GM19351 (cell line): ENCODE data around the gene UVRAG.
"Not testable (repeated sequence)": the region's sequence is repeated elsewhere in the genome, so short reads cannot be mapped to it uniquely, and the experiment has no call there.

Experiments used
- ATAC-seq: cut with Tn5 transposase; IDR thresholded peaks from one replicate; pipeline ENCODE4 v1.9.1; 2021; ENCODE audit warnings: mild to moderate bottlenecking, moderate library complexity; ENCODE audit not compliant: unreplicated experiment

Gene UVRAG

DNA sequence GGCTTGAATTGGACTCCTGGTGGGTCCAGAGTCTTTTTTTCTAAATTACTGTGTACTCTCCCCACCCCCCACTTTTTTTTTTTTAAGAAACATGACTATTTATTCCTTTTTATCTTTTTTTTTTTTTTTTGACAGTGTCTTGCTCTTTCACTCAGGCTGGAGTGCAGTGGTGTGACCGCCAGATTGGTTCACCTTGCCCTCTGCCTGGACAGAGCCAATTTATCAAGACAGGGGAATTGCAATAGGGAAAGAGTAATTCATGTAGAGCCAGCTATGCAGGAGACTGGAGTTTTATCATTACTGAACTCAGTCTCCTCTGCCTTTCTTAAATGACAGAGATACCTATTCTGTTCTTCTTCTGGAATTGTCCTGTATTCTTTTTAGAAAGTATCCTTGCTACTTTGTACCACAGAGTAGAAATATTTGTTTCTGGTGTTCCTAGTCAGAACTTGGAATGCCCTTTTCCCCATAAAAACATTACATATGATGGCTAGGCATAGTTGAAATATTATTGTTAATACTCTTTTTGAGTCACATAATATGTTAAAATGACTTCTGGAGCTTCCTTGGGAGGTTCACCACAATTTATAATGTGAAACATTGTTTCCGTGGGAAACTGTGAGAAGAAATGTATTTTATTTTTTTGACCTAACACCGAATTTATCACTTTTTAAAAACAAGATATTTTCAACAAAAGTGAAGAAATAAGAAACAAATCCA, 95.6 kb downstream of the UVRAG start:
- no peak for ATAC-seq

DNA sequence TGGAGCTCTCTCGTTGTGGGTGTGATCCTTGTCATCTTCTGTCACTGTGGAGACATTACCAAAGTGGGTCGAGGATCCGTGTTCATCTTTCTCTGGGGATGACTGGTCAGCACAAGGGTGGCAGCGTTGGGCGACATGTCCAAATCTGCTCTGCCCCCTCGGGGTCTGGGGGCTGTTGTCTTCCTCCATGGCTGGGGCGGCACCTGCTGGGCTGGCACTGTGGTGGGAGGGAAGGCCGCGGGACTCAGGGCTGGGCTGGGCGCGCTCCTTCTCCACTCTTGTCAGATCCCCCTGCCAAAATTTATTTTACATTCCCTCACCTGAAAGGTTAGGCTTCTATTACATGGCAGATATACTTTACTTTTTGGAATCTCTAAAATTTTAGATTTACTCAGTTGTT, 96.4 kb downstream of the UVRAG start:
- ATAC-seq: no peak

DNA sequence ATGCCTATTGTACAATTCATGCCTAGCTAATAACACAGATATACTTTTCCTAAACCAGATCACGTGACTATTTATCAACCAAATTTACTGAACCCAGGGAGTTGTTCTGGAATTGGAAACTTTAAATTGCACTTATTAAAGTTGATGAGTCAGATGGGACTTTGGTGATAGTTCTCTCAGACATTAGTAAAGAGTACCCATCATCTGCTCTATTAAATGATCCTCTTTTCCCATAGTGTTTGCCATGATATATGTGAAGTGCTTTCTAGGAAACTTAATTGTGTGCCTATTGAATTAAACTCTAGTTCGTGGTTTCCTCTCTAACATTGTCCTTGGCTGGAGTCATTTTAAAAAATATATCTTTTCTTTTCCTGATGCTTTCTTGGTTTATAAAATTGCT, 99.0 kb downstream of the UVRAG start:
- no peak for ATAC-seq

DNA sequence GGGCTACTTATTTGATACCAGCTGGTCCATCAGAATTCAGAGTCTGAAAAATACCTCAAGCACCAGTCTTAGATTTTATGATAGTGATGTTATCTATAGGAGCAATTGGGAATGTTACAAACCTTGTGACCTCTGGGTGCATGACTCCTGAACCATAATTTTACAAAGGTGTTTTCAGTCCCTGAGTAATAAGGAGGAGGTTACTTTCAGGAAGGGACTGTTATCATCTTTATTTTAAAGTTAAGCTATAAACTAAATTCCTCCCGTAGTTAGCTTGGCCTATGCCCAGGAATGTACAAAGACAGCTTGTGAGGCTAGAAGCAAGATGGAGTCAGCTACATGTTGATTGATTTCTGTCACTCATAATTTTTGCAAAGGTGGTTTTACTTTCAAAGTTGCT, 101.9 kb downstream of the UVRAG start:
- ATAC-seq: no peak

DNA sequence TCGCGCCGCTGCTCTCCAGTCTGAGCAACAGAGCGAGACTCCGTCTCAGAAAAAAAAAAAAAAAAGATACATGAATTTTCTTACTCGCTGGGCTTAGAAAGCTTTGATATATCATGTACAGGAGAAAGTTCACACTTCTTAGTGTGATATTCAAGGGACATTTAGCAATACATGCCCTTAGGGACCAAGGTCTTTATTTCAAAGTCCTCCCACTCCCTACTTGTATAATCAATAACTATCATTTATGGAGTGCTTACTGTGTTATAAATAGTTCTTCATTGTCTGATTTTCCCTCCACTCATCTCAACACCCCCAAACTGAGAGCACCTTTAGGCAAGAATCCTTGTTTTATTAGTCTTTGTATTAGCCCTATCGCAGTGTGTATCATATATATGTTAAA, 103.3 kb downstream of the UVRAG start:
- no peak for ATAC-seq

DNA sequence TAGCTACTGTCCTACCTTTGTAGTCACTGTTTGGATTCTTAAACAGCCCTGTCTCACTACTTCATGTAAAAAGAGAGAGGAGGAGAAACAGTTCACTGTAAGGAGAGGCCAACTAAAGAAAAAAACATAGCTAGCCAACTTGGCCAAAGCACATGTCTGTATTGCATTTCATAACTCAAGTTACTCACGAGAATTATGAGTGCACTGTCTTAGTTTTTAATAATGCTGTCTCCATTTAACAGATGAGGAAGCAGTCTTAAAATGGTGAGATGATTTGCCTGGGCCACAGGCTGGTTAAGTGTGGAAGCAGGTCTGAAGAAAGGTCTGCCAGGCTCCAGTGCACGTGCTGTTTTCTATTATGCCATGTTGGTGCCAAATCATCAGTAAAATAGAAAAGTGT, 104.5 kb downstream of the UVRAG start:
- ATAC-seq: no peak

DNA sequence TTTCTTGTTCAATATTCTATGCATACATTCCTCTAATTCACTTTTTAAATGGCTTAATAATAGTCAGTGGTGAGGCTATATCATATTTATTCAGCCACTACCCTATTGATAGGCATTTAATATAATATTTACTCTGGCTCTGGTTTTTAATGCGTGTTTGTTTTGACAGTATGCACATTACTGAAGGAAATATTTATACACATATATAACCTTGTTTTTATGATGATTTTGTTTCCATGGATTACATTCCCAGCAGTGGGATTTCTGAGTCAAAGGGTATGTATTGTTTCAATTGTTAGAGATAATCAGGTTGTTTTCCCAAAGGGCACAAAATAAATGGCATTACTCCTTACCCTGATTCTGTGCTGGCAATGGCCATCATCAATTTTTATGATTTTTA, 105.8 kb downstream of the UVRAG start:
- ATAC-seq: no peak

DNA sequence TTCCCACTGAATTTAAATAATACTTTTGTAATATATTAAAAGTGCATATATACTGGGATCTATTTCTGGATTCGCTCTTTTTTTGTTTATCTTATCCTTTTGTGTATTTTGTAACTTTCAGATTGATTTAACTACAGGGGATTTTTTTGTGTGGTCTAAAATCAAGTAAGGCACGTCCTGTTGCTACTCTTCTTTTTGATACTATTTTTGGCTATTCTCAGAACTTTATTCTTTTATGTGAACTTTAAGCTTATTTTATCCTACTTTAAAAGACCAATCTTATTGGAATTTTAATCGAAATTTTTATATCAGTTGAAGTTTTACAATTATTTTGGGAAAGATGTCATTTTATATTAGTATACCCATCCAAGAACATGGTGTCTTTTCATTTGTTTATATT, 106.8 kb downstream of the UVRAG start:
- ATAC-seq: no peak

DNA sequence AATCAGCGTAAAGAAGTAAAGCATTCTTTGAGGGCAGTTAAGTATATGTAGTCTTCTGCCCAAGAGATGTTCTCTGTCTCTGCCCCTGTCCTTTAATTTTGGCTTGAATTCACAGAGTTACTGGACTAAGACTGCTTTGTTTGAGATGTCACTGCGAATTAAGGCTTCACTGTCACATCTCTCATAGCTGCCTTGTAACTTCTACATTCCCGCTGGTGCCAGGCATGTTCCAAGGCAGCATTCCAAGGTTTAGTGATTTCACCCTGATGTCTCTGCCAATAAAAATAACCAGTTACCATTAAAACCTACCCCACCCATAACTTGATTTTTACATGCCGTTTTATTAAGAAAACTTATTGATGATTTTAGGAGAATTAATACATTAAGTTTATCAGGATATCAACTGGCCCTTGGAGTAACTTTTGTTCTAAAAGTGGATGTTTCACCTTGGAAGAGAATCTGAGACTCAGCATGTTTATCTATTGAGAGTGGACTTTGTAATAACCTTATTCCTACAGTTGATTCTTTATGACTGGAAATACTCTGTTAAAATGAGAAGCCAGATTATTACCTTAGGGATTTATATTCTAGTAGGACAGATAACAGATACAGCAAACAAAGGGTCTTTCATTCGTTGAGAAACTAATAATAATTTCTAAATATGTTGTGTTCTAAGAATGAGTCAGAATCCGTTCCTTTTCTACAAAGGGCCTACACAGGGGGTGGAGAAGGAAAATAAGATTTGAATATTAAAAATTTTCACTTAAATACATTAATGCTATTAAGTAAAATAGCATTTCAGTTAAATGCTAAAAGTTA, 110.2 kb downstream of the UVRAG start:
- ATAC-seq: no peak

DNA sequence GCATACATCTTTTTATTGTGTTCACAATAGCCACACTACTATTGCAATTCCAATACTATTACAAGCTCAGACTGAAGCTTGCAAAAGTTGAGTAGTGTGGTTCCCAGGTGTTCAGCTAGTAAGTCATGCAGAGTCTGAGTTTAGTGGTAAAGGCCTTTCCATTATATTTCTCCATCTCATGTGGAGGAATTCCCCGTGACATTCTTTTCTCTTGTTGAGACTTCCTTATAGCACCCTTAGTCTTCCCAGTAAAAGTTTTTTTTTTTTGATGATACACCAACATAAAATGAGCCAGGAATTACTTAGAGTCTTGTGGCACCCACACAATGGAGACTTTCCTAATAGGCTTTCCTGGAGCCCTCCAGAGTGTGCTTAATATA, 110.8 kb downstream of the UVRAG start:
- no peak for ATAC-seq

DNA sequence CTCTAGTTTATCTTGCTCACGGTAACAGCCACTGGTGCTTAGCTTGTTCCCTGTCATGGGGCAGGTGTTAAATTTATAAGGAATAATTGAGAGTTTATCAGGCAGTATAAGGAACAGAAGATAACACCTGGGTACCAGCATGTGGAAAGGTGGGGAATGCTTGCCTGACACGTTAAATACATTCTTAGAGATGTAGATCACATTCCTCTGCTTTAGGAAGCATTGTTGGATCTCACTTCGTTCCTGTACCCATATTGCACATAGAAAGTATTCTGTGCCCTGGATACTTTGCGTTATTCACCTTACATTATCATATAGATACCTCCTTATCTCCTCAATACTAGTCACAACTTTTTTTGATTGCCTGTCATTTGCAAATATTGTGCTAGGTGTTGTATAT, 114.7 kb downstream of the UVRAG start:
- ATAC-seq: no peak

DNA sequence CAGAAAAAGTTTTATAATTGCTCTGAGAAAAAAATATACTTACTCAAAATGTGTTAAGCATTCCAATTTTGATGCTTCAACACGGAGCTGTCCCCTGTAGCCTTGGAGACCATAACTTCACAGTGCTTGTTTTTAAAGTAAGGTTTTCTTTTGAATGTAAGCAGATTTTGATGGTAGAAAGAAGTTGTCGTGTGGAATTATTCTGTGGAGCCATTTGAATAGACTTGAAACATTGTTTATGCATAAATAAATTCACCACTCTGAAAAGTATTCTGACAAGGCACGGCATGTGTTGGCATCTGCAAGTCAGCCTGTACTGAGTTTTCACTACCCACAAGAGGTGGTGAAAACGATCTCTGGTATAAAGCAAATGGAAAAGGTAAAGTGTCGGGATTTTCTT, 115.5 kb downstream of the UVRAG start:
- ATAC-seq: no peak

DNA sequence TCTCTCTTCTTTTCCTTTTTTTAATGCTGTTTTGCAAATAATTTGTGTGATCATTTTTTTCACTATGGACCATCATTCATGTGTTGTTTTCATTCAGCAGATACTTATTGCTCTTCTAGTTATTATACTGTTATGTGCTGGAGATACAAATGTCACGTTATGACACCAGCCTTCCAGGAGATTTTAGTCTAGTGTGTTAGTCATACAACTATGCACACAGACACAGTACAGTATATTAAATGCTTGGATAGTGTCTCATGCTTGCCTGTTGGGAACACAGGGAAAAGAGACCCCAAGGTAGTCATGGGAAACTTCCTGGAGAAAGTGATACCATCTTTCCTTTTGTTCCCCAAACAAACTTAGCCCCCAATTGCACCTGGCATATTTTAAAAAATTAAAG, 116.1 kb downstream of the UVRAG start:
- ATAC-seq: no peak

DNA sequence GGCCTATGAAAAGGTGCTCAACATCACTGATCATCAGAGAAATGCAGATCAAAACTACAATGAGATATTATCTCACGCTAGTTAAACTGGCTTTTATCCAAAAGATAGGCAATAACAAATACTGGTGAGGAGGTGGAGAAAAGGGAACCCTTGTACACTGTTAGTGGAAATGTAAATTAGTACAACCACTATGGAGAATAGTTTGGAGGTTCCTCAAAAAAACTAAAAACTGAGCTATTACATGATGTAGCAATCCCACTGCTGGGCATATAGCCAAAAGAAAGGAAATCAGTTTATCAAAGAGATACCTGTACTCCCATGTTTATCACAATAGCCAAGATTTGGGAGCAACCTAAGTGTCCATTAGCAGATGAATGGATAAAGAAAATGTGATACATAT, 118.7 kb downstream of the UVRAG start:
- not testable (repeated sequence) for ATAC-seq

DNA sequence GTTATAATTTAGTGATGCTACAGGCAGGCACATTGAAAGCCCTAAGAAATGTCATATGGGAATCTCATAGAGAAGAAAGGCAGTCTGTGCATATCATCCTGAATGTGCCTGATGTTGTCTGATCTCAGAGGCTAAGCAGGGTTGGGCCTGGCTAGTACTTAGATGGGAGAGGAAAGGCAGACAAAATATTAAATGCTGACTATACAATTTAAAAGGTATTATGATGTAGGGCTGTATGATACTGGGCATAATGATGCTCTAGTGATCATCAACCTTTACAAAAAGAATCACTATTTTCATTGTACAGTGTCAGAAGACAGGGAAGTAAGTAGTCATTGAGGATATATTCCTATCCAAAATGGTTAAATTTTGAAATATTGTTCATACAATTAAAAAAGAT, 119.8 kb downstream of the UVRAG start:
- no peak for ATAC-seq

DNA sequence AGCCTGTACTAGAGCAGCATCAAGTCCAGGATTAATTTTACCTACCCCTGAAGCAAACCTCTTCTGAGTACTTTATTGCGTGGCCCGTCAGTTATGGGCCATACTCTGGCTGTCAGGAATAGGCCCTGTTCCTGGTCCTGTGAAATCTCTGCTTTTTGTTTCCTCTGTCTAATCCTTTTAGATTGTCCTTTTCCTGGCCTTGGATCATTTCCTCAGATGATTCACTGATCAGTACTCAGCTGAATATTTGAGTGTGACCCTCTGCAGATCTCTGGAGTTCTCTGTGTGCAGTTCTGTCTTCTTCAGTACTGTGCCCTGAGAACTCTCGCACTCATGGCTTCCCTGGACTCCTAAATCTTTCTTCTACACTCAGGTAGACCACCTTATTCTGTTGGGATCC, 123.5 kb downstream of the UVRAG start:
- no peak for ATAC-seq

DNA sequence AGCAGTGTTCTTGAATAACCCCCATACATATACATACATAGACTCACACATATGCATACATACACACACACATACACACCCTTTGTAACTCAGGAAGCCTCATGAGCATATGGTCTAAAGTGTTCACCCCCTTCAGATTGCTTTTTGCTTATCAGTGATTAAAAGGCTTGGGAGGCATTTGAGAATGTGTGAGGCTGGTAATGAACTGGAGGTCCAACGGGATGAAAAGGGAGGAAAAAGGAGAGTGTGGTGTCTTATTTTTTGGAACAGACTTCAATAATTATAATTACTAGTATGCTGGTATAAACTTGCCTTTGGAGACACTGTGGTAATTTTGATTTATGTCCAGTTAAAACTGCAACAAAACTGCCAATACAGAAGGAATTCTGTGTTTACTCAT, 124.5 kb downstream of the UVRAG start:
- no peak for ATAC-seq

DNA sequence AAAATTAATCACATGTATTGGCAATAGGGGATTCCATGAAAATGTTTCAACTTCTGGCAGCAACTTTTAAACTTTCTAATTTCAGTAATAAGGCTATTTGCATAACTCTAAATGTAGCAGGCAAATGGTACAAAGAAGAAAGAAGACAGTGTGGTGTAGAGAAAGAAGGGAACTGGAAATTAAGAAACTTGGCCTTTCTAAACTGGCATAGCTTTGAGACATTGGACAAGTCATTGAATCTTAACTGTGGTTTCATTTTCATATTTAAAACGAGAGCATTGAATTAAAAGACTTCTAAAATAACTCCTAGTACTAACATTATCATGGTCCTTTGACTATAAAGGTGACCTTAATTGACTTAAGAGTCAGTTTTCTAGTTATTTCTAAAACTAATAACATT, 125.0 kb downstream of the UVRAG start:
- peak; percentile 58 for ATAC-seq

DNA sequence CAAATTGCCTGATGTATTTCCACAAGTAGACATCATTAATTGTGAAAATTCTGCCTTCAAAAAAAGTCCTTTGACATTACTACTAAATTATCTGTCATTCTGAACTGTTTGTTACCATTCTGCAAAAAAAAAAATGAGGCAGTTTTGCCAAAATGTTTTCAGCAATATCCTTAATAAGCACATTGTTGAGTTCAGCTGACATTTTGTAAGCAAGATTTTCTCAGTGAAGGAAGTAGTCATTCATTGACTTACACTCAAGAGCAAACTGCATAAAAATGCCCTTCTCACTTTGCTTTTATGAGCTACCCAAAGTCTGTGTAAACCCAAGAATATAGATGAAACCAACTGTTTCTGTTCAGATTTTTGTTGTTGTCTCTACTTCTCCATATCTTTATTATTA, 125.9 kb downstream of the UVRAG start:
- ATAC-seq: no peak

DNA sequence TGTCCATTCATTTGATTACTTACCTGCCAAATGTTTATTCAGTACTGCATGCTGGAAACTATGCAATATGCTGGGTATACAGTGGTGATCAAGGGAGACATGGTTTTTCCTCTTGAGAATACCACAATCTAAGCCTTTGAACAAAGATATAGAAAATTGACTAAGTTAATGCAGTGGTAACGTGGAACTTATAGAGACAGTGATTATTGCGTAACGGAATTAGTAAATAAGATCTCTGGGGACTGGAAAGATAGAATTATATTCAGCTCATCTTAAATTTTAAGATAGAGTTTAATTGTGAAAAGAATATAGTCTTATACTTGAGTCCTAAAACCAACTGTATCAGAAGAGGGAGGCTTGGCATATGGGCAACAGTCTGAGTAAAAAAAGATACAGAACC, 129.5 kb downstream of the UVRAG start:
- ATAC-seq: no peak

DNA sequence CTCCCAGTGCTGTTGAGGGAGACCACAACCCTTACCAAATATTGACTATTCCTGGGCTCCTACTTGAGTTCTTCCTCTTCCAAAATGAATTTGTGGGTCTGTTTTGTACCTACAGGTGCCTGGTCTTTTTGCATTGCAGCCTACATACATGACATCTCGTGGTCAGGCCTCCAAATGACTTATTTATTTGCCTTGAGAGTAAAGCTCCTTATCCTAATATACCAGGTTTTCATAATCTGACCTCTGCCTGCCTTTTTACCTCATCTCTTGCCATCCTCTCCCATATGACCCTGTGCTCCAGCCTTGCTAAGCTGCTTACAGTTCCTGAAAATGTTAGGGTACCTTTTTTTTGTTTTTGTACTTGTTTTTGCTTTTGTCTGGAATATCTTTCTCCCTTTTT, 130.4 kb downstream of the UVRAG start:
- ATAC-seq: no peak

DNA sequence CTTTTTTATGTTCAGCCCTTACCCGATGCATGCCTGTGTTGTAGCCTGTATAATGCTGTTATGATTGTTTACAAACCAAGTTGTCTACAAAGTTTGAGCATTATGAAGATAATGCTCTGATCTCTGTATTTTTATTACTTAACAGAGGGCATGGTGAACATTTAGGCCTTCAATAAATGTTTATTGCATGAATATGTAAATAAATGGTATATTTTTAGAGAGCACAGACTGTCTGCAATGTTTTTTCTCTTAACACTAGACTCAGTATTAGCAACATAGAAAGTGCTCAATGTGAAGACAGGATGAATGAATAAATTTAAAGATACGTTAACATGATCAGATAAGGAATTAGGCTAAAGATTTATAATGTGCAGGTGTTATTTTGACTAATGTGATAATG, 130.9 kb downstream of the UVRAG start:
- ATAC-seq: no peak
